HL-60 (cell line): ENCODE results near the gene ISL2.

Experiments
- DNase-seq, 2 experiments: peaks; one replicate each; pipeline ENCODE4 v3.0.0-alpha.2; 2010 to 2020; ENCODE audit warnings: low read depth in 1 of 2, low spot score in 1 of 2
- H3K27ac ChIP-seq: fragments of 250-450 bp; sonication (Bioruptor Pico); replicated peaks from 2 replicates; pipeline ENCODE4 v1.5.1; 2020; ENCODE audit warnings: mild to moderate bottlenecking, moderate library complexity
- H3K27me3 ChIP-seq: fragments of 250-450 bp; sonication (Bioruptor Pico); 2 replicates; pipeline ENCODE4 v1.5.1; 2021; ENCODE audit warnings: mild to moderate bottlenecking, moderate library complexity; ENCODE audit not compliant: insufficient read depth, poor library complexity, severe bottlenecking
- H3K4me3 ChIP-seq: replicated peaks from 2 replicates; pipeline ENCODE4 v1.5.1; 2011; ENCODE audit warnings: mild to moderate bottlenecking, control low read depth, low read length; ENCODE audit not compliant: insufficient read depth
- GABPA ChIP-seq: IDR thresholded peaks from 2 replicates; pipeline ENCODE4 v1.6.1; 2012; ENCODE audit warnings: low read depth
- POLR2AphosphoS5 ChIP-seq: IDR thresholded peaks from 2 replicates; pipeline ENCODE4 v1.6.1; 2012; ENCODE audit warnings: low read depth
- SPI1 ChIP-seq: IDR thresholded peaks from 2 replicates; pipeline ENCODE4 v1.6.1; 2012; ENCODE audit warnings: low read depth, mild to moderate bottlenecking, borderline replicate concordance
- TF ChIP-seq, protein P1 (sequence below): IDR thresholded peaks from 2 replicates; pipeline ENCODE4 v1.6.1; 2012; ENCODE audit warnings: low read depth; ENCODE audit not compliant: insufficient replicate concordance
- TF ChIP-seq, protein P2 (sequence below): IDR thresholded peaks from one replicate; pipeline ENCODE4 v1.5.1; 2011; ENCODE audit warnings: low read length, control low read depth, inconsistent platforms; ENCODE audit not compliant: insufficient read depth

ISL2 gene

DNA sequence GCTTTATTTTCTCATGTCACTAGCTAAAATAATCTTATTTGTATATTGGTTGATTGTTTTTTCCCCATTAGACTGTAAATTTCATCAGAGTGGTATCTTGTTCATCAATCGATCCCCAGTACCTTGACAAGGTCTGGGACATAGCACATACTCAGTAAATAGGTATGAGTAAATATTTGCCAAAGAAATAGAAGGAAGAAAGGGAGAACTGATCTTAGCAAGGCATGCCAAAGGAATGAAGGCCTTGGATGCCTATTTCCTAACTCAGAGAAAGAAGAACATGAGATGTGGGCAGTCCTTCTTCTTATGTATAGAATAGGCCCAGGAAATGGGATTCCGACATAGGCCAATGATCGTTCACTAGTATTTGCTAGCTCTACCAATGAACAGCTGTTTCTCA lies 54.7 kb downstream of the ISL2 start:
- no peak for TF ChIP-seq GABPA
- TF ChIP-seq, protein P1, sequence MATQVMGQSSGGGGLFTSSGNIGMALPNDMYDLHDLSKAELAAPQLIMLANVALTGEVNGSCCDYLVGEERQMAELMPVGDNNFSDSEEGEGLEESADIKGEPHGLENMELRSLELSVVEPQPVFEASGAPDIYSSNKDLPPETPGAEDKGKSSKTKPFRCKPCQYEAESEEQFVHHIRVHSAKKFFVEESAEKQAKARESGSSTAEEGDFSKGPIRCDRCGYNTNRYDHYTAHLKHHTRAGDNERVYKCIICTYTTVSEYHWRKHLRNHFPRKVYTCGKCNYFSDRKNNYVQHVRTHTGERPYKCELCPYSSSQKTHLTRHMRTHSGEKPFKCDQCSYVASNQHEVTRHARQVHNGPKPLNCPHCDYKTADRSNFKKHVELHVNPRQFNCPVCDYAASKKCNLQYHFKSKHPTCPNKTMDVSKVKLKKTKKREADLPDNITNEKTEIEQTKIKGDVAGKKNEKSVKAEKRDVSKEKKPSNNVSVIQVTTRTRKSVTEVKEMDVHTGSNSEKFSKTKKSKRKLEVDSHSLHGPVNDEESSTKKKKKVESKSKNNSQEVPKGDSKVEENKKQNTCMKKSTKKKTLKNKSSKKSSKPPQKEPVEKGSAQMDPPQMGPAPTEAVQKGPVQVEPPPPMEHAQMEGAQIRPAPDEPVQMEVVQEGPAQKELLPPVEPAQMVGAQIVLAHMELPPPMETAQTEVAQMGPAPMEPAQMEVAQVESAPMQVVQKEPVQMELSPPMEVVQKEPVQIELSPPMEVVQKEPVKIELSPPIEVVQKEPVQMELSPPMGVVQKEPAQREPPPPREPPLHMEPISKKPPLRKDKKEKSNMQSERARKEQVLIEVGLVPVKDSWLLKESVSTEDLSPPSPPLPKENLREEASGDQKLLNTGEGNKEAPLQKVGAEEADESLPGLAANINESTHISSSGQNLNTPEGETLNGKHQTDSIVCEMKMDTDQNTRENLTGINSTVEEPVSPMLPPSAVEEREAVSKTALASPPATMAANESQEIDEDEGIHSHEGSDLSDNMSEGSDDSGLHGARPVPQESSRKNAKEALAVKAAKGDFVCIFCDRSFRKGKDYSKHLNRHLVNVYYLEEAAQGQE, result no peak
- TF ChIP-seq, protein P2, sequence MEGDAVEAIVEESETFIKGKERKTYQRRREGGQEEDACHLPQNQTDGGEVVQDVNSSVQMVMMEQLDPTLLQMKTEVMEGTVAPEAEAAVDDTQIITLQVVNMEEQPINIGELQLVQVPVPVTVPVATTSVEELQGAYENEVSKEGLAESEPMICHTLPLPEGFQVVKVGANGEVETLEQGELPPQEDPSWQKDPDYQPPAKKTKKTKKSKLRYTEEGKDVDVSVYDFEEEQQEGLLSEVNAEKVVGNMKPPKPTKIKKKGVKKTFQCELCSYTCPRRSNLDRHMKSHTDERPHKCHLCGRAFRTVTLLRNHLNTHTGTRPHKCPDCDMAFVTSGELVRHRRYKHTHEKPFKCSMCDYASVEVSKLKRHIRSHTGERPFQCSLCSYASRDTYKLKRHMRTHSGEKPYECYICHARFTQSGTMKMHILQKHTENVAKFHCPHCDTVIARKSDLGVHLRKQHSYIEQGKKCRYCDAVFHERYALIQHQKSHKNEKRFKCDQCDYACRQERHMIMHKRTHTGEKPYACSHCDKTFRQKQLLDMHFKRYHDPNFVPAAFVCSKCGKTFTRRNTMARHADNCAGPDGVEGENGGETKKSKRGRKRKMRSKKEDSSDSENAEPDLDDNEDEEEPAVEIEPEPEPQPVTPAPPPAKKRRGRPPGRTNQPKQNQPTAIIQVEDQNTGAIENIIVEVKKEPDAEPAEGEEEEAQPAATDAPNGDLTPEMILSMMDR, result no peak
- no peak for TF ChIP-seq POLR2AphosphoS5
- TF ChIP-seq SPI1, result no peak
- no peak overlapping the region for H3K27ac ChIP-seq
- H3K27me3 ChIP-seq, result no peaks in the 10 kb centered on the region
- no peak for DNase-seq
- no peak overlapping the region for H3K4me3 ChIP-seq

DNA sequence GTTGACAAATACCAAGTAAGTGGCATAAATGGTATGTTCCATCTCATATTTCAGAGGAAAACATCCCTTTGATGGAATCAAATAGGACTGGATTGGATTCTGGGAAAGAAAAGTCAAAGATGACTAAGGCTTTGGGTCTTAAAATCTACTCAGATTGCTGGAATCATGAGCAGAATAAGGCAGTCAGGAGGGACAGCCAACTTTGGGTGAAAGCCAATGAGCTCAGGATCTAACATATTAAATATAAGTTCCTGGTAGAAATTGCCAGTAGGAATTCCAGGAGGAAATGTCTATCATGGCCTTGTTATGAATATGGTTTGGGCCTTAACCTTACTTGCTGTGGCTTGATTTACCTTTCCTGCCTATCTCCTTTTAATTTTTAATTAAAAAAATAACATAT lies 55.3 kb downstream of the ISL2 start:
- H3K27ac ChIP-seq, result no peak overlapping the region
- no peak for DNase-seq
- no peak overlapping the region for H3K4me3 ChIP-seq
- H3K27me3 ChIP-seq, result no peaks in the 10 kb centered on the region
- TF ChIP-seq, protein P2, result no peak
- TF ChIP-seq SPI1 (no peak), POLR2AphosphoS5 (no peak), GABPA (no peak)
- TF ChIP-seq, protein P1, result no peak
